Measurements from ENCODE around the gene DAND5. TPM values are rescaled to one million over a fixed set of nuclear protein-coding genes. Genes with fewer than 3 reads are reported as not detected.

Gene DAND5
- total and polyA plus RNA-seq, 9 of the 15 experiments (the other 6 are each of a cell fraction or from before 2014, with no cell fraction given): 0.22 to 0.83 (median 0.60) TPM

DNA sequence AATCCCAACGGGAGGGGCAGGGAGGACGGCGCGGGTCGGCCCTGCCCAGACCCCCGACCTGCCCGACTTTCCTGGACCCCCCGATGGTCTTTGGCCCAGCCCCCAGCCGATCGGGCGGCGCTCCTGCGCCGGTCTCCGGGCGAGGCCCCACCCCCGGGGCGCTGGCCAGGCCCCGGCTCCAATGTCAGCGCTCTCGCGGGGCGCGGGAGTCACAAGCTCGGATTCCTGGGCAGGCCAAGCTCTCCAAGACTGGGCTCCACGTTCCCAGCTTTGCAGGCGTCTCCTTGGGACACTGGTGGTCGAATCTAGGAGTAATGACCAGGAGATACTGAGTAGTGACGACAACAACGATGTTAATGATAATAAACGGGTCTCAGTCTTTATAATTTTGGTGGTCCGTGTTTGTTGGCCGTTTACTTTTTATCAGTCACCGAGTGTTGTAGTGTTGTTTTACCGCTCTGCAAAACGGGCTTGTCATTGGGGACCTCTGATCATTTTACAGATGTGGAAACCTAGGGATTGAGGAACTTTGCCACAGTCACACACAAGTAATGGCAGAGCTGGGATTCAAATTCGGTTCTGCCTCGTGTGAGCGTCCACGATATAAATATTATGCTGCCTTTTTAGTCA, 23.2 kb upstream of the DAND5 start (continued):
- TF ChIP-seq E2F3 (CRISPR knock-in tag; IDR thresholded peaks at IDR 0.05) (no peak), PHB (CRISPR knock-in tag; IDR thresholded peaks at IDR 0.05) (no peak), ZNF311 (CRISPR knock-in tag; IDR thresholded peaks at IDR 0.05) (no peak), MXI1 (IDR thresholded peaks at IDR 0.05; ENCODE audit: low read depth, low read length) (no peak), ZNF717 (CRISPR knock-in tag; IDR thresholded peaks at IDR 0.05) (no peak), ZNF347 (CRISPR knock-in tag; IDR thresholded peaks at IDR 0.05; ENCODE audit: low read depth) (no peak), KDM1A (IDR thresholded peaks at IDR 0.05) (no peak), ZFP30 (CRISPR knock-in tag; IDR thresholded peaks at IDR 0.05; ENCODE audit: borderline replicate concordance) (0 out of 2 replicates have a peak, but pooled peaks have one; percentile 24), ZBTB7A (IDR thresholded peaks at IDR 0.05; ENCODE audit: borderline replicate concordance, control insufficient read depth, low read depth, low read length) (peak; percentile 99), WHSC1 (IDR thresholded peaks at IDR 0.05; ENCODE audit: low read length) (no peak), POLR2G (IDR thresholded peaks at IDR 0.05; ENCODE audit: low read depth, low read length) (peak; percentile 82), MCM3 (IDR thresholded peaks at IDR 0.05) (no peak), NR2F6 (CRISPR knock-in tag; IDR thresholded peaks at IDR 0.05) (0 out of 2 replicates have a peak, but pooled peaks have one; percentile 74), PRPF4 (IDR thresholded peaks at IDR 0.05; ENCODE audit: insufficient read depth, low read depth, low read length, poor library complexity, severe bottlenecking) (peak; percentile 65), BRD9 (IDR thresholded peaks at IDR 0.05; ENCODE audit: low read depth, partially characterized antibody) (peak; percentile 44), SIN3A (IDR thresholded peaks at IDR 0.05; ENCODE audit: borderline replicate concordance in 2 of 2, control insufficient read depth in 1 of 2, low read depth in 2 of 2, low read length in 2 of 2) (peak in 1 of 2 experiments; percentile 75; a peak in 1 of 4 replicates), CCAR2 (IDR thresholded peaks at IDR 0.05; ENCODE audit: low read depth, low read length) (no peak), COPS2 (conservative IDR thresholded peaks at IDR 0.05) (no peak), ZNF707 (CRISPR knock-in tag; conservative IDR thresholded peaks at IDR 0.05) (peak; percentile 33; the same call in 1 of the 2 replicates), POLR2A (conservative IDR thresholded peaks at IDR 0.05) (peak; percentile 63; the same call in 1 of the 2 replicates)
- TF ChIP-seq, protein P1, sequence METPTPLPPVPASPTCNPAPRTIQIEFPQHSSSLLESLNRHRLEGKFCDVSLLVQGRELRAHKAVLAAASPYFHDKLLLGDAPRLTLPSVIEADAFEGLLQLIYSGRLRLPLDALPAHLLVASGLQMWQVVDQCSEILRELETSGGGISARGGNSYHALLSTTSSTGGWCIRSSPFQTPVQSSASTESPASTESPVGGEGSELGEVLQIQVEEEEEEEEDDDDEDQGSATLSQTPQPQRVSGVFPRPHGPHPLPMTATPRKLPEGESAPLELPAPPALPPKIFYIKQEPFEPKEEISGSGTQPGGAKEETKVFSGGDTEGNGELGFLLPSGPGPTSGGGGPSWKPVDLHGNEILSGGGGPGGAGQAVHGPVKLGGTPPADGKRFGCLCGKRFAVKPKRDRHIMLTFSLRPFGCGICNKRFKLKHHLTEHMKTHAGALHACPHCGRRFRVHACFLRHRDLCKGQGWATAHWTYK (CRISPR knock-in tag; IDR thresholded peaks at IDR 0.05): no peak
- TF ChIP-seq, protein P2, sequence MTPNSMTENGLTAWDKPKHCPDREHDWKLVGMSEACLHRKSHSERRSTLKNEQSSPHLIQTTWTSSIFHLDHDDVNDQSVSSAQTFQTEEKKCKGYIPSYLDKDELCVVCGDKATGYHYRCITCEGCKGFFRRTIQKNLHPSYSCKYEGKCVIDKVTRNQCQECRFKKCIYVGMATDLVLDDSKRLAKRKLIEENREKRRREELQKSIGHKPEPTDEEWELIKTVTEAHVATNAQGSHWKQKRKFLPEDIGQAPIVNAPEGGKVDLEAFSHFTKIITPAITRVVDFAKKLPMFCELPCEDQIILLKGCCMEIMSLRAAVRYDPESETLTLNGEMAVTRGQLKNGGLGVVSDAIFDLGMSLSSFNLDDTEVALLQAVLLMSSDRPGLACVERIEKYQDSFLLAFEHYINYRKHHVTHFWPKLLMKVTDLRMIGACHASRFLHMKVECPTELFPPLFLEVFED (CRISPR knock-in tag; conservative IDR thresholded peaks at IDR 0.05): 0 out of 2 replicates have a peak, but pooled peaks have one; percentile 23
- TF ChIP-seq, protein P3, sequence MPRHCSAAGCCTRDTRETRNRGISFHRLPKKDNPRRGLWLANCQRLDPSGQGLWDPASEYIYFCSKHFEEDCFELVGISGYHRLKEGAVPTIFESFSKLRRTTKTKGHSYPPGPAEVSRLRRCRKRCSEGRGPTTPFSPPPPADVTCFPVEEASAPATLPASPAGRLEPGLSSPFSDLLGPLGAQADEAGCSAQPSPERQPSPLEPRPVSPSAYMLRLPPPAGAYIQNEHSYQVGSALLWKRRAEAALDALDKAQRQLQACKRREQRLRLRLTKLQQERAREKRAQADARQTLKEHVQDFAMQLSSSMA (CRISPR knock-in tag; IDR thresholded peaks at IDR 0.05): no peak
- TF ChIP-seq, protein P4, sequence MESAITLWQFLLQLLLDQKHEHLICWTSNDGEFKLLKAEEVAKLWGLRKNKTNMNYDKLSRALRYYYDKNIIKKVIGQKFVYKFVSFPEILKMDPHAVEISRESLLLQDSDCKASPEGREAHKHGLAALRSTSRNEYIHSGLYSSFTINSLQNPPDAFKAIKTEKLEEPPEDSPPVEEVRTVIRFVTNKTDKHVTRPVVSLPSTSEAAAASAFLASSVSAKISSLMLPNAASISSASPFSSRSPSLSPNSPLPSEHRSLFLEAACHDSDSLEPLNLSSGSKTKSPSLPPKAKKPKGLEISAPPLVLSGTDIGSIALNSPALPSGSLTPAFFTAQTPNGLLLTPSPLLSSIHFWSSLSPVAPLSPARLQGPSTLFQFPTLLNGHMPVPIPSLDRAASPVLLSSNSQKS (CRISPR knock-in tag; IDR thresholded peaks at IDR 0.05): no peak
- TF ChIP-seq, protein P5, sequence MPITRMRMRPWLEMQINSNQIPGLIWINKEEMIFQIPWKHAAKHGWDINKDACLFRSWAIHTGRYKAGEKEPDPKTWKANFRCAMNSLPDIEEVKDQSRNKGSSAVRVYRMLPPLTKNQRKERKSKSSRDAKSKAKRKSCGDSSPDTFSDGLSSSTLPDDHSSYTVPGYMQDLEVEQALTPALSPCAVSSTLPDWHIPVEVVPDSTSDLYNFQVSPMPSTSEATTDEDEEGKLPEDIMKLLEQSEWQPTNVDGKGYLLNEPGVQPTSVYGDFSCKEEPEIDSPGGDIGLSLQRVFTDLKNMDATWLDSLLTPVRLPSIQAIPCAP (CRISPR knock-in tag; IDR thresholded peaks at IDR 0.05; ENCODE audit: borderline replicate concordance): no peak

All from K562 (cell line).